HT-29 (cell line): ENCODE results near the gene TRABD2B. TPM values are rescaled to one million over a fixed set of nuclear protein-coding genes. Genes with fewer than 3 reads are reported as not detected.

Source experiments
- DNase-seq: peaks from one replicate; pipeline ENCODE4 v3.0.0-alpha.2; 2015; ENCODE audit warnings: low spot score
- total RNA-seq: library from RNA; depleted of rRNA; stranded (reverse); fragments of >200 nt; shearing (Covaris generic); gene quantifications from 2 replicates; pipeline ENCODE4 v1.2.3, GENCODE V29; 2014

The TRABD2B gene
- total RNA-seq, 1 experiment from 2014 or later, result 0.05 TPM

DNA sequence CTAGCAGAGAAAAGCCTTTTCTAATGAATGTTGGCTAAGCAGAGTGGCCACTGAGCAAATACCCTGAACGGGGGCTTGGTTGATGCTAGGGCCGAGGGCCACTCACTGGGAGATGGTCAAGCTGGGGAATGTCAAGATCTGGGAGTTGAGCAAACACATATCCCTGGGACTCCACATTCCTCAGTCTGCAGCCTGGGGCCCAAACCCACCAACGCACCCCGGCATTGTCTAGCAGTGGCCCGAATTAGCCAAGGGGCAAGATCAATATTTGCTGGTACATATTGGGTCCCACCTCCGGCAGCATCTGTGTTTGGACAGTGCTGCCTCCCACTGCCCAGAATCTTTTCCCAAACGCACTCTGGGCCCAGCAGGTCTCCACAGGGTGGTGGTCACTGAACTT is 144.1 kb downstream of the TRABD2B start:
- no peak for DNase-seq

DNA sequence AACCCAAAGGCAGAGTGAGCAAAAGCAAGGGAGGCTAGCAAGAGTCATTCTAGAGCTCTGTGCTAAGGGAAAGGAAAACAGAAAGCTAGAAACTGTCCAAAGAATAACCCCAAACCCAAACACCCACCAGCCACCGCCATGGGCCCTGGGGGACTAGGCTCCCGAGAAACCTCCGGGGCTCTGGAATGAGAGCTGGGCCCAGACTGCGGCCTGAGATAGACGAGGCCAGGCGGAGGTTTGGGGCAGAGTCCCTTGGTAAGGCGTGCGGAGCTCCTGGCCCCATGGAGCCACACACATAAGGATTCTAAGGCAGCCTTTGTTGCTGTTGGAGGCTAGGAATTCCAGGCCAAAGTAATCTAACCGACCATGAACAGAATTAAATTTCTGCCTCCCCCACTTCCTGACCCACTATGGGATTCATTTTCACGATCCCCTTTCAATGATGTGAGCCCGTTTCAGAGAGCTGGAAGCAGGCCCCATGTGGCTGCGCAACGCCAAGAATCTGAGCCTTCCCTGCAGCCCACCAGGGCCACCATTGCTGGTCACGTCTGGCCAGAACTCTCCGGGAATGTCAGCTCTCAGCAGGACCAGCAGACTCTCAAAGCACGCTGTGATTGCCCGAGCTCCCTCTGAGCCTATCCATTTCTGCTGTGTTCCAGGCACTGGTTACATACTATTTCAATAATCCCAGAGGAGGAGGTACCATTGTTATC is 145.0 kb downstream of the TRABD2B start:
- no peak for DNase-seq

- no peak for DNase-seq
Observed at GRCh38 chr1:47850451-47850850, 146.7 kb downstream of the TRABD2B start.

- DNase-seq, result no peak
Observed at GRCh38 chr1:47849591-47850261, 147.5 kb downstream of the TRABD2B start.

GRCh38 chr1:47849005-47849521 is 148.1 kb downstream of the TRABD2B start:
- no peak for DNase-seq

DNA sequence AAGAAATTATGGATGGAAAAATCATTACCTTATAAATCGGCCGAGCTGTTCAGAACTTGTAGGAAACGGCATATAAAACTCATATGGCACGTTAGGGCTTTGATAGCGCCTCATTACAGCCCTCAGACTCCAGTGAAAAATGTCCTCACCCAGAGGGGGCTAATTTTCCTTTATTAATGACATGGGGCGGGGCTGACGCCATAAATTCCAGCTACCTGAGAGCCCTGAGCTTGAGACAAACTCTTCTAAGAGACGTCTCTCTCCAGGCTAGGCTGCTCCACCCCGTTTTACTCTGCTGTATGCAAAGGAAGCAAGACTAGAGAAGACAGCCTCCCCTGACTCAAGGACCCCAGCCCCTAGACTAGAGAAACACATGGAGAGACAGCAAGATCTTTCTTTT is 149.4 kb downstream of the TRABD2B start:
- no peak for DNase-seq

GRCh38 chr1:47844558-47844955 is 152.6 kb downstream of the TRABD2B start:
- no peak for DNase-seq

GRCh38 chr1:47843781-47844557 is 153.2 kb downstream of the TRABD2B start:
- DNase-seq, result no peak

DNA sequence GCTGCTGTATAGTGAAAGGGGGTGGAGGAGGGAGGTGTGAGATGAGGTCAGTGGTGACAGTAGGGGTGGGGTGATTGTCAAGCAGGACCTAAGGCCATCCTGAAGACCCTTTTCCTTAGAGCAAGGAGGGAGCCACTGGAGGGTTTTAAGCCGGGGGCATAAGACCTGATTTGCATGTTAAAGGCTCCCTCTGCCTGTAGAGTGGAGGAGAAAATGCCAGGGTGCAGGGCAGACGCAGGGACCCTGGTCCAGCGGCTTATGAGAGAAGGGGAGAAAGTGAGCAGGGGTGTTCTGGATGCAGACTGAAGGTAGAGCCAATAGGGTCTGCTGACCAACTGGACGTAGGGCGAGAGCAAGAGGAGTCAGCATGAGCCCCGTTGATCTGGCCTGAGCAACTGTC is 154.1 kb downstream of the TRABD2B start:
- no peak for DNase-seq

DNA sequence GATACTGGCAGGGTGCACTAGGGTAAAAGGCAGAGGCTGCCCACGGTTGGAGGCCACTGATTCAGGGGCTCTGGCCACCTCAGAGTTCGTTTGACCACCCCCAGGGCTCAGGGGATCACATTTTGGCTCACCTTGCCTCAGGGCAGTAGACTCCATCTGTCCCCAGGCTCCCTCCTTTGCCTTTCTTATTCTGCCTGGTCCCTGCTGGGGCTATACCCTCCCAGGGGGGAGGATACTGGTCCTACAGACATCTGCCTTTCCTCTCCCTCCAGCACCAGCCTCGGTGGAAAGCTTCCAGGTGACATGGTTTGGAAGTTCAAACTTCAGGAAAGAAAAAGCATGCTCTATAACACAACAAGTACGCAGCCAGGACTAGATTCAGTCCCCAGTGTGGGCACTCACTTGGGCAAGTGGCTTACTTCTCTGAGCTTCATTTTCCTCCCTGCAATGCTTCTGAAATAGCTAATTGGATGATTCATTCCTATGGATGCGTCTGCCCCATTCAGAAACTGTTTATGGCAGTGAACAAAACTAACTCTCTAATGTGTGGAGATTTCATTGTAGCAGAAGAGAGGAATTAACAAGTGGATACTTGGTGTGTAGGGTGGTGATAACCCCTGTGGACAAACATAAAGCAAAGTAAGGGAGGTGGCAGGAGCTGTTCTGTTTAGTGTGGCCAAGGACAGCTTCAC is 154.8 kb downstream of the TRABD2B start:
- DNase-seq, result no peak

DNA sequence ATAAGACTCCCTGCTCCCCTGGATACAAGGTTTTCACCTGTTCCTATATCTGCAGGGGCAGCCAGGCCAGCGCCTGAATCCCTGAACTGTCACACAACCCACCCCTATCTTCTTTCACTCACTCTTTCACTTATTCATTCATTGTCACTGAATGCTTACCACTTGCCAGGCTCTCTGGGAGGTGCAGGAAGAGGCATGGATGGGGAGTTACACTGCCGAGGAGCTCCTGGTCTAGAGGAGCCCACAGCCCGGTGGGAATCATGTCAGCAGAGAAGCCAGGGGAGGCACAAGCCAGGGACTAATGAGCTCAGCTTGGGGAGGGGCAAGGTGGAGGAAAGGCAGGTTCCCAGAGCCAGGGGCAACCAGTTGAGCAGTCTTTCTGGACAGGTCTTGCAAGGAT is 155.8 kb downstream of the TRABD2B start:
- DNase-seq, result no peak

GRCh38 chr1:47840393-47841190 is 156.6 kb downstream of the TRABD2B start:
- no peak for DNase-seq

- no peak for DNase-seq
Observed at GRCh38 chr1:47839433-47839760, 157.8 kb downstream of the TRABD2B start.

DNA sequence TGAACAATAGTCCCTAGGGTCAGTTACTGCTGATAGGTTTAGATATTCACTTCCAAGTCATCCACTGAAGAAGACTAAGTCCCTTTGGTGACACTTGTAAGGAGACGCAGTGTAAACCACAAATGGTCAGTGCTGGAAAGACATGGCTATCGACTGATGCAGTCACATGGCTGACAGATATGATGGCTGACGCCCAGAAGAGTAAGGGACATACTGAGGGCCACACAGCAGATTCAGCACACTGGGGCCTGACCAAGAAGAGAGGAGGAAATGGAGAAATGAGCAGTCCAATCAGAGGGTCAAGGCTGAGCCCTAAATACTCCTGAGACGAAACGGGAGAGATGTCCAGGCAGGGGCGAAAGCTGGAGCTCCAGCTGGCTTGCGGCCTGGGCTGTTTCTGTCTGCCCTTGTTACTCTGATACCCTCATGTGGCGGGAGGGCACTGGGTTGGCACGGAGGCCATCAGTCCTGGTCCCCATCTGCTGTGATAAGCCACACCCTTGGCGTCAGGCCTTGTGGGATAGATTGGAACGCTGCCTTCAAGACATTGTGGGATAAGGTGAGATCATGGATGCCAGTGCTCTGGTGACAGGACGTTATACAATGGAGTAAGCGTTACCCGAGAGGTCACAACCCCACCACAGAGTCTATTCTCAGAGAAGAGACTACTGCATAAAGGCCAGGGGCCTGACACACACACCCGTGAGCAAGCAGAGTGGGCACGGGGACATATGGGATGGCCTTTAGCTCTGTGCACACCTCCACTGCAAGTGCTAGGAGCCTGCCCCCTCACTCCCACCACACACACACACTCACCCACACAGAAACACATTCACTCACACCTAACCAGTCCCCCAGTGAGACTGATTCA is 158.4 kb downstream of the TRABD2B start:
- no peak for DNase-seq

GRCh38 chr1:47837866-47838561 is 159.2 kb downstream of the TRABD2B start:
- DNase-seq, result peak; percentile 18

- DNase-seq, result no peak
Observed at GRCh38 chr1:47837056-47837830, 159.9 kb downstream of the TRABD2B start.

DNA sequence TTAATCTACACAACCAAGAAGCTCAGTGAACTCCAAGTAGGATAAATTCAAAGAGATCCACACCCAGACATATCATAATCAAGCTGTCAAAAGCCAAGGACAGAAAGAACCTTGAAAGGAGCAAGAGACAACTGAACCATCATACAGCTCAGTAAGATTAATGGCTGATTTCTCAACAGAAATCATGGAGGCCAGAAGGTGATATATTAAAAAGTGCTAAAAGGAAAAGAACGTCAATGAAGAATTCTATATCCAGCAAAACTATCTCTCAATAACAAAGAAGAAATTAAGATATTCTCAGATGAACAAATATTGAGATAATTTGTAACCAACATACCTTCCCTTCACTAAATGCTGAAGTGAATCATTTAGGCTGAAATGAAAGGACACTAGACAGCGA is 161.8 kb downstream of the TRABD2B start:
- DNase-seq, result no peak

- no peak for DNase-seq
Observed at GRCh38 chr1:47834326-47834725, 162.9 kb downstream of the TRABD2B start.
